ENCODE results near the gene CTDNEP1.

The CTDNEP1 gene

DNA sequence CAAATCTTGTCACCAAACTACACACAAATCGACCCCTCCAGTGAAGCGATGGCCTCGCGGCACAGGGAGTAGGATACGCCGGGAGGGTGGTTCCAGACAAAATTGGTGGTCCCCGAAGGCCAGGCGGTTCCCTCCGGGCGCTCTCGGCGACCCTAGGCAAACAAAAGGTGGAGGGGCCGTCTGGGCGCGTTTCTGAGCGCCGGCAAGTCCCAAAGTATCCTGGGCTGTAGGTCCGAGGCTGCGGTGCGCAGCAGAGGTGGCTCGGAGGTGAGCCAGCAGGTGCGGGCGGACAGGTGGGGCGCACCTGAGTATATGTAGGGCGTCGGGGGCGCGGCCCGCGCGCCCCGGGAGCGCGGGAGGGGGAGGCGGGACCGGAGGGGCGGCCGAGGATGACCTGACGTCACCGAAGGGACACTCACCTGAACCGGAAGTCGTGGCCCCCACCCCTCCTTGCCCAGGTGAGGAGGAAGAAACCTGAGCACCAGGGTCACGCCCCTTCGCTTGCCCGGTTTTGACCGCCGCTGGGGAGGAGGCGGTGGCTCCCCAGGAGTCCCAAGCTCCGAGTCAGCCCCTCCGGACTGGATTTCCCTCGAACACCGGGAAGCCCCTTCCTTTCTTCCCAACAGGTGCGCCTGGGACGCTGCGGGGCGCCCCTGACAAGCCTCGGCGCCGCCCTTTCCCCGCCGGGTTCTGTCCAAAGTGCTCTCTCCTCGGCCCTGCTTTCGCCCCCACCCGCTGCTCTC, 10.8 kb upstream of the CTDNEP1 start, which contains the start of gene CLDN7:
Gene CLDN7, minus strand, starts transcription at position 287 of the 743 bp plus-strand sequence. CDS start 435 bp downstream, outside the sequence.
- no peaks in the 10 kb centered on the region for H3K9me3 ChIP-seq (ENCODE audit: insufficient read depth, low read length, severe bottlenecking)
- peaks cover 16% of the 10 kb centered on the region for H3K36me3 ChIP-seq (ENCODE audit: insufficient read depth, low read length)
- H3K4me2 ChIP-seq (ENCODE audit: insufficient read depth, low read length), result no peak within 1 kb of the TSS
- H3K9ac ChIP-seq (ENCODE audit: low read depth, low read length), result no peak within 1 kb of the TSS
- ATAC-seq (ENCODE audit: insufficient read depth, low read depth), result no peak
- no peaks in the 10 kb centered on the region for H4K20me1 ChIP-seq (ENCODE audit: insufficient read depth, low read length)
- no peaks in the 10 kb centered on the region for H3K79me2 ChIP-seq (ENCODE audit: insufficient read depth, low read length)
- no peak within 1 kb of the TSS for H3K27ac ChIP-seq (ENCODE audit: low read length)
- peaks cover 3% of the 10 kb centered on the region; the same call in 1 of the 2 replicates for H3K4me1 ChIP-seq (ENCODE audit: insufficient read depth, low read length)
- H2AFZ ChIP-seq (ENCODE audit: low read depth, low read length), result peak within 1 kb of the TSS; percentile 36
- no peak for TF ChIP-seq EZH2 (IDR thresholded peaks at IDR 0.05; ENCODE audit: borderline replicate concordance, low read depth, low read length, severe bottlenecking)
- TF ChIP-seq, protein P1, sequence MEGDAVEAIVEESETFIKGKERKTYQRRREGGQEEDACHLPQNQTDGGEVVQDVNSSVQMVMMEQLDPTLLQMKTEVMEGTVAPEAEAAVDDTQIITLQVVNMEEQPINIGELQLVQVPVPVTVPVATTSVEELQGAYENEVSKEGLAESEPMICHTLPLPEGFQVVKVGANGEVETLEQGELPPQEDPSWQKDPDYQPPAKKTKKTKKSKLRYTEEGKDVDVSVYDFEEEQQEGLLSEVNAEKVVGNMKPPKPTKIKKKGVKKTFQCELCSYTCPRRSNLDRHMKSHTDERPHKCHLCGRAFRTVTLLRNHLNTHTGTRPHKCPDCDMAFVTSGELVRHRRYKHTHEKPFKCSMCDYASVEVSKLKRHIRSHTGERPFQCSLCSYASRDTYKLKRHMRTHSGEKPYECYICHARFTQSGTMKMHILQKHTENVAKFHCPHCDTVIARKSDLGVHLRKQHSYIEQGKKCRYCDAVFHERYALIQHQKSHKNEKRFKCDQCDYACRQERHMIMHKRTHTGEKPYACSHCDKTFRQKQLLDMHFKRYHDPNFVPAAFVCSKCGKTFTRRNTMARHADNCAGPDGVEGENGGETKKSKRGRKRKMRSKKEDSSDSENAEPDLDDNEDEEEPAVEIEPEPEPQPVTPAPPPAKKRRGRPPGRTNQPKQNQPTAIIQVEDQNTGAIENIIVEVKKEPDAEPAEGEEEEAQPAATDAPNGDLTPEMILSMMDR (IDR thresholded peaks at IDR 0.05; ENCODE audit: borderline replicate concordance, extremely low read depth, low read length, poor library complexity, severe bottlenecking), result no peak
- DNase-seq, result no peak
- no peaks in the 10 kb centered on the region for H3K27me3 ChIP-seq (ENCODE audit: insufficient read depth, low read length, poor library complexity)
- H3K4me3 ChIP-seq (ENCODE audit: low read depth in 1 of 2, low read length in 2 of 2), result no peak within 1 kb of the TSS

DNA sequence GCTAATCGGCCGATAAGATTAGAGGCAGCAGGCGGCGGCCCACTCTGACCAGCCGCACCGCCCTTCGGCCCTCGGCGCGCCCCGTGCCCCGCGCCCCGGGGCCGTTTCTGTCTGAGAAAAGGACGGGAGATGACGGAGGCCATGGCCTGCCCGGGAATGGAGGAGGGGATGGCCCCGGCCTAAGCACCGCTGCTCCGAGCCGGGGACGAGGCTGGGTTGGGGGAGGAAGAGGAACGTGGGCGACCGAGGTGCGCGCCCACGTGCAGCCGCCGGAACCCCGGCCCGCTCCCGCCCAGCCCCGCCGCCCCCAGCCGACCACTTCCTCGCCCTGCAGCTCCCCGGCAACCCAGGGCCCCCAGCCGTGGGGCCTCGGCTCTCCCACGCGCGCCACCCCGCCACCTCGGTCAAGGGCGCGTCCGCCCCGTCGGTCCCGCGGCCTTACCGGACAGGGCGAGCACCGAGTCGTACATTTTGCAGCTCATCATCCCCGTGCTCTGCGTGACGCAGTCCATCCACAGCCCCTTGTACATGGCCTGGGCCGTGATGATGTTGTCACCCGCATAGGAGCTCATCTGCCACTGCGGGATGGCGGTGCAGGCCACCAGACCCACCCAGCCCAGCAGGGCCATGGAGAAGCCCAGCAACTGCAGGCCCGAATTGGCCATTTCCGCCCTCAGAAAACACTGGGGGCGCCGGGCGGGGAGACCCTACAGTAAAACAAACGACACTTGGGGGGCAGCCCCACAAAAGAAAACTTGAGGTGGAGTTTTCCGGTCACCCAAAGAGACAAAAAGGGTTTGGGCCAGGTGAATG, 10.1 kb upstream of the CTDNEP1 start:
- H2AFZ ChIP-seq (ENCODE audit: low read depth, low read length), result no peak overlapping the region
- 0 out of 3 replicates have a peak, but pooled peaks have one; percentile 27 for ATAC-seq (ENCODE audit: insufficient read depth, low read depth)
- DNase-seq, result no peak
- H3K79me2 ChIP-seq (ENCODE audit: insufficient read depth, low read length), result no peaks in the 10 kb centered on the region
- no peak overlapping the region for H3K27ac ChIP-seq (ENCODE audit: low read length)
- H3K4me3 ChIP-seq (ENCODE audit: low read depth in 1 of 2, low read length in 2 of 2), result no peak overlapping the region
- no peaks in the 10 kb centered on the region for H3K9me3 ChIP-seq (ENCODE audit: insufficient read depth, low read length, severe bottlenecking)
- no peak overlapping the region for H3K4me2 ChIP-seq (ENCODE audit: insufficient read depth, low read length)
- H3K36me3 ChIP-seq (ENCODE audit: insufficient read depth, low read length), result peaks cover 24% of the 10 kb centered on the region
- TF ChIP-seq, protein P1 (IDR thresholded peaks at IDR 0.05; ENCODE audit: borderline replicate concordance, extremely low read depth, low read length, poor library complexity, severe bottlenecking), result no peak
- no peak for TF ChIP-seq EZH2 (IDR thresholded peaks at IDR 0.05; ENCODE audit: borderline replicate concordance, low read depth, low read length, severe bottlenecking)
- peaks cover 3% of the 10 kb centered on the region; the same call in 1 of the 2 replicates for H3K4me1 ChIP-seq (ENCODE audit: insufficient read depth, low read length)
- no peak overlapping the region for H3K9ac ChIP-seq (ENCODE audit: low read depth, low read length)
- H4K20me1 ChIP-seq (ENCODE audit: insufficient read depth, low read length), result no peaks in the 10 kb centered on the region
- no peaks in the 10 kb centered on the region for H3K27me3 ChIP-seq (ENCODE audit: insufficient read depth, low read length, poor library complexity)

DNA sequence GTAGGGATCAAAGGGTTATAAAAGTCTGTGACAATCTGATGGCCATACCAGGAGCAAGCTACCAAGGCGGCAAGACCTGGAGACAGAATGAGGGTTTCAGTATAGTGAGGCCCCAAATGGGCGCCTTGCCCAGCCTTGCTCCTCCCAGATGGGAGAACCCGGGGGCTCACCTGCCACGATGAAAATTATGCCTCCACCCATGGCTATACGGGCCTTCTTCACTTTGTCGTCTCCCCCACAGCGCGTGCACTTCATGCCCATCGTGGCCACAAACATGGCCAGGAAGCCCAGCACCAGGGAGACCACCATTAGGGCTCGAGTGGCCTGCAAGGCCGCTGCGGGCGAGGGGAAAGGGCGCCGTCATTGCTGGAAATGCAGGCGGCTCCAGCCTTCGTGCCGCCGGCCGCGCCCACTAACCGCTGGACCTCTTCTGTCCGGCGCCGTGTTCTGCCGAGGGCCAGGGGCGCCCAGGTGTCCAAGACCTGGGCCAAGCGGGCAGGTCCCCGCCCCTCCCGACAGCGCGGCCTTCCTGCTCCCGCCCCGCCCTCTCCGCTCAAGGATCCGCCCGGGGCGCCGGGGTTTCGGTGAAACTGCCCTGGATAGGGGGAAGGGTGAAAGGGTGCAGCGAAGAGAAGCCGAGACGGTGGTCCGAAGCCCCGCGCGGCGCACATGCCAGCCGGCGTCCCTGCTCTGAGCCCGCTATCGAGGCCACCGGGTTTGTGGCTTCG, 9.3 kb upstream of the CTDNEP1 start:
- Histone ChIP-seq H3K36me3 (ENCODE audit: insufficient read depth, low read length) (peaks cover 32% of the 10 kb centered on the region), H3K79me2 (ENCODE audit: insufficient read depth, low read length) (no peaks in the 10 kb centered on the region), H3K27ac (ENCODE audit: low read length) (no peak overlapping the region), H3K9me3 (ENCODE audit: insufficient read depth, low read length, severe bottlenecking) (no peaks in the 10 kb centered on the region), H3K4me3 (ENCODE audit: low read depth in 1 of 2, low read length in 2 of 2) (no peak overlapping the region), H3K4me1 (ENCODE audit: insufficient read depth, low read length) (peaks cover 3% of the 10 kb centered on the region; the same call in 1 of the 2 replicates), H2AFZ (ENCODE audit: low read depth, low read length) (no peak overlapping the region), H3K4me2 (ENCODE audit: insufficient read depth, low read length) (no peak overlapping the region), H4K20me1 (ENCODE audit: insufficient read depth, low read length) (no peaks in the 10 kb centered on the region), H3K27me3 (ENCODE audit: insufficient read depth, low read length, poor library complexity) (no peaks in the 10 kb centered on the region), H3K9ac (ENCODE audit: low read depth, low read length) (no peak overlapping the region)
- no peak for DNase-seq
- ATAC-seq (ENCODE audit: insufficient read depth, low read depth), result 0 out of 3 replicates have a peak, but pooled peaks have one; percentile 18
- no peak for TF ChIP-seq EZH2 (IDR thresholded peaks at IDR 0.05; ENCODE audit: borderline replicate concordance, low read depth, low read length, severe bottlenecking)
- TF ChIP-seq, protein P1 (IDR thresholded peaks at IDR 0.05; ENCODE audit: borderline replicate concordance, extremely low read depth, low read length, poor library complexity, severe bottlenecking), result no peak

Data from DND-41 (cell line).